ENCODE data around the gene TEF. TPM values are rescaled to one million over a fixed set of nuclear protein-coding genes. Genes with fewer than 3 reads are reported as not detected.

The TEF gene
- polyA plus RNA-seq, 1 of the 3 experiments (the other 2 are of a cell fraction) = 3.6 TPM

DNA sequence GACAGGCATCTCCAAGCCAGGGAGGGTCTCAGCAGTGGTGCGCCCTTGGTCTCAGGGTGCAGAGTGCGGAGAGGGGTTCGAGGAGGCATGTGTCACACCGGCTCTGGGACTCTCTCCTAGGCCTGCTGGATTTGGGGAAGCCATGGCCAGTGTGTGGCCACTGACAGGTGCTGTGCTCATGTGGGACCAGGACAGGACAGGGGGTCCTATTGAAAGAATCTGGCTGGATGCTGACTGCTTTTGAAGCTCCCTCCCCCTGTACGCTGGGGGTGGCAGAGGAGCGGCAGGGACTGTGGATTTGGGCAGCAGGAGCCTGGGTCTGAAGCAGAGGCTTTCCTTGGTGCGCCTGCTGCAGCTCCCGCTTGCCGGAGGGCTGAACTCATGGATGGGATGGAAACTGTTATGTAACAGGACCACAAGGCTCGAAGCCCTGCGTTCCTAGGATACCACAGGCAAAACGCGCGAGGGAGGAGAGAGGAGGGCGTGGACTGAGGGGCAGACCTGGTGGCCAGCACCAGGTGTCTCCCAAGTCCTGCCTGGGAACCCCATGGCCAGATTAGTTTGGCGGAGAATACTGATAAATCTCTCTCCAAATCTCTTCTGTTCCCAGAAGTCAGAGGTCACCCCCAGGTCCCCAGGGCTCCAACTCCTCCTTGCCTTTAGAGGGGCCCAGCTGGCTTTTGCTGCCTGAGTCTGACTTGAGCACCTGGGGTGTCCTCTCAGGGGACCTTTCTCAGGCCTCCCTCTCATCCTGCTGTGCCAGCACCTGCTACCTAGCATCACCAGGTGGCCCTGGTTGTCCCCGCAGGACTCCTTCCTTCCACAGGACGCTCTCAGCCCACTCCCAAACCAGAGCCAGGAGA is 13.8 kb upstream of the TEF start:
- no peak overlapping the region for H3K9ac ChIP-seq

GRCh38 chr22:41368543-41369423 is 13.0 kb upstream of the TEF start:
- H3K4me3 ChIP-seq (ENCODE audit: low read depth in 2 of 2, low read length in 1 of 2) = no peak overlapping the region
- ChIA-PET CTCF (interaction anchor here (1.3 to 1.9 kb wide), 2 partner anchors 33 to 34 kb away, joined by 3 to 6 read pairs; no protein-coding TSS in a partner anchor), POLR2A (no interaction called here)
- H3K27me3 ChIP-seq (ENCODE audit: insufficient read depth) = no peaks in the 10 kb centered on the region
- H3K9ac ChIP-seq = no peak overlapping the region
- H3K27ac ChIP-seq (ENCODE audit: low read depth in 2 of 2, low read length in 1 of 2) = no peak overlapping the region
- no peaks in the 10 kb centered on the region for H3K9me2 ChIP-seq
- no peaks in the 10 kb centered on the region for H3K79me2 ChIP-seq (ENCODE audit: insufficient read depth)
- WGBS (ENCODE audit: low lambda C conversion rate) = no CpG with 5 or more reads among the region's 19 CpGs
- no peaks in the 10 kb centered on the region for H4K20me1 ChIP-seq (ENCODE audit: insufficient read depth)
- no peak for TF ChIP-seq EP300 (IDR thresholded peaks at IDR 0.05; ENCODE audit: borderline replicate concordance in 1 of 2, low read depth in 1 of 2, low read length in 1 of 2)
- TF ChIP-seq ELF1 (IDR thresholded peaks at IDR 0.05) = no peak
- DNase-seq = no peak
- no peaks in the 10 kb centered on the region for H3K36me3 ChIP-seq (replicated peaks in 1 of 2; ENCODE audit: control insufficient read depth in 1 of 2, insufficient read depth in 2 of 2, low read length in 1 of 2)
- peaks cover 0 to 17% of the 10 kb centered on the region in 2 experiments; a peak in 1 of 4 replicates for H3K4me1 ChIP-seq (ENCODE audit: control insufficient read depth in 1 of 2, insufficient read depth in 2 of 2, low read depth in 1 of 2, low read length in 1 of 2)
- H3F3A ChIP-seq (replicated peaks; ENCODE audit: insufficient read depth) = no peaks in the 10 kb centered on the region
- no peaks in the 10 kb centered on the region for H3K9me3 ChIP-seq
- no peak overlapping the region for H2AFZ ChIP-seq (ENCODE audit: low read depth)
- H3K4me2 ChIP-seq = no peak overlapping the region

More for the DNA sequence above, 13.8 kb upstream of the TEF start:
- CTCF ChIA-PET = interaction anchor here (1.3 to 1.9 kb wide), 3 partner anchors 14 to 35 kb away, joined by 3 to 6 read pairs (median 5); partner anchors contain the start of gene TEF
- Histone ChIP-seq H3F3A (replicated peaks; ENCODE audit: insufficient read depth) (no peaks in the 10 kb centered on the region), H3K9me3 (no peaks in the 10 kb centered on the region), H3K36me3 (replicated peaks in 1 of 2; ENCODE audit: control insufficient read depth in 1 of 2, insufficient read depth in 2 of 2, low read length in 1 of 2) (no peaks in the 10 kb centered on the region), H3K79me2 (ENCODE audit: insufficient read depth) (no peaks in the 10 kb centered on the region), H3K27me3 (ENCODE audit: insufficient read depth) (no peaks in the 10 kb centered on the region), H3K9me2 (no peaks in the 10 kb centered on the region), H3K4me3 (ENCODE audit: low read depth in 2 of 2, low read length in 1 of 2) (no peak overlapping the region), H2AFZ (ENCODE audit: low read depth) (no peak overlapping the region), H4K20me1 (ENCODE audit: insufficient read depth) (no peaks in the 10 kb centered on the region), H3K4me1 (ENCODE audit: control insufficient read depth in 1 of 2, insufficient read depth in 2 of 2, low read depth in 1 of 2, low read length in 1 of 2) (peaks cover 0 to 17% of the 10 kb centered on the region in 2 experiments; a peak in 1 of 4 replicates), H3K27ac (ENCODE audit: low read depth in 2 of 2, low read length in 1 of 2) (peak overlapping the region in 1 of 2 experiments; percentile 43; a peak in 1 of 4 replicates), H3K4me2 (peak overlapping the region; percentile 71)
- POLR2A ChIA-PET = interaction anchor here (0.9 to 1.1 kb wide), 2 partner anchors 13 to 79 kb away, joined by 3 to 4 read pairs; no protein-coding TSS in a partner anchor
- 97% methylated on average over 5 of the region's 18 CpGs for WGBS (ENCODE audit: low lambda C conversion rate)
- no peak for TF ChIP-seq RAD21 (IDR thresholded peaks at IDR 0.05; ENCODE audit: low read length)
- 0 out of 2 replicates have a peak, but pooled peaks have one; percentile 4 for TF ChIP-seq CTCF (IDR thresholded peaks at IDR 0.05)
- TF ChIP-seq SIN3A (IDR thresholded peaks at IDR 0.05; ENCODE audit: borderline replicate concordance, low read depth, low read length) = no peak
- DNase-seq = no peak

DNA sequence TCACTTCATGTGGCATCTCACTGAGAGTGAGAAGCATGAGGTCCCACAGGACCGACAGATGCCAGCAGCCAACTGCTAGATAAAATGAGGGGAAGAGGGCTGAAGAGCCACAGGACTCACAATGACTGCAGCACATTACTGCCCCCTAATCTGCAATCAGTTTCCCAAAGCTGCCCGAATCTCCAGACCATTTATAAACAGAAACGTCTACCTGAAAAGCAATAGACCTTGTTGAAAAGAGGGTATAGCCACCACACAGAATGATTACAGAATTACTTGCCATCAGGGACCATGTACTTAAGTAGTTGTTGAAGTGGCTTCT is 12.4 kb upstream of the TEF start:
- Histone ChIP-seq H3K4me1 (ENCODE audit: control insufficient read depth in 1 of 2, insufficient read depth in 2 of 2, low read depth in 1 of 2, low read length in 1 of 2) (peaks cover 0 to 17% of the 10 kb centered on the region in 2 experiments; a peak in 1 of 4 replicates), H3K9ac (no peak overlapping the region), H3F3A (replicated peaks; ENCODE audit: insufficient read depth) (no peaks in the 10 kb centered on the region), H3K9me2 (no peaks in the 10 kb centered on the region), H3K27me3 (ENCODE audit: insufficient read depth) (no peaks in the 10 kb centered on the region), H3K4me3 (ENCODE audit: low read depth in 2 of 2, low read length in 1 of 2) (no peak overlapping the region), H3K9me3 (no peaks in the 10 kb centered on the region), H3K36me3 (replicated peaks in 1 of 2; ENCODE audit: control insufficient read depth in 1 of 2, insufficient read depth in 2 of 2, low read length in 1 of 2) (no peaks in the 10 kb centered on the region), H4K20me1 (ENCODE audit: insufficient read depth) (no peaks in the 10 kb centered on the region), H3K27ac (ENCODE audit: low read depth in 2 of 2, low read length in 1 of 2) (no peak overlapping the region), H3K4me2 (no peak overlapping the region), H2AFZ (ENCODE audit: low read depth) (no peak overlapping the region), H3K79me2 (ENCODE audit: insufficient read depth) (no peaks in the 10 kb centered on the region)
- WGBS (ENCODE audit: low lambda C conversion rate) = 71% methylated on average over 2 of the region's 3 CpGs
- no peak for DNase-seq
- CTCF ChIA-PET = no interaction called here
- POLR2A ChIA-PET = no interaction called here
- TF ChIP-seq RXRA (IDR thresholded peaks at IDR 0.05; ENCODE audit: borderline replicate concordance, low read depth) (no peak), TAF1 (IDR thresholded peaks at IDR 0.05; ENCODE audit: borderline replicate concordance, low read depth, low read length) (no peak), MXI1 (IDR thresholded peaks at IDR 0.05; ENCODE audit: low read depth, low read length) (no peak), GATA2 (CRISPR knock-in tag; IDR thresholded peaks at IDR 0.05) (no peak), PBX3 (IDR thresholded peaks at IDR 0.05) (no peak), POLR2AphosphoS5 (IDR thresholded peaks at IDR 0.05; ENCODE audit: low read depth, low read length) (no peak), ELF1 (IDR thresholded peaks at IDR 0.05) (no peak)
- TF ChIP-seq, protein P1, sequence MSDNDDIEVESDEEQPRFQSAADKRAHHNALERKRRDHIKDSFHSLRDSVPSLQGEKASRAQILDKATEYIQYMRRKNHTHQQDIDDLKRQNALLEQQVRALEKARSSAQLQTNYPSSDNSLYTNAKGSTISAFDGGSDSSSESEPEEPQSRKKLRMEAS (IDR thresholded peaks at IDR 0.05; ENCODE audit: low read depth) = no peak
- TF ChIP-seq, protein P2, sequence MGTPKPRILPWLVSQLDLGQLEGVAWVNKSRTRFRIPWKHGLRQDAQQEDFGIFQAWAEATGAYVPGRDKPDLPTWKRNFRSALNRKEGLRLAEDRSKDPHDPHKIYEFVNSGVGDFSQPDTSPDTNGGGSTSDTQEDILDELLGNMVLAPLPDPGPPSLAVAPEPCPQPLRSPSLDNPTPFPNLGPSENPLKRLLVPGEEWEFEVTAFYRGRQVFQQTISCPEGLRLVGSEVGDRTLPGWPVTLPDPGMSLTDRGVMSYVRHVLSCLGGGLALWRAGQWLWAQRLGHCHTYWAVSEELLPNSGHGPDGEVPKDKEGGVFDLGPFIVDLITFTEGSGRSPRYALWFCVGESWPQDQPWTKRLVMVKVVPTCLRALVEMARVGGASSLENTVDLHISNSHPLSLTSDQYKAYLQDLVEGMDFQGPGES (IDR thresholded peaks at IDR 0.05; ENCODE audit: low read depth, low read length) = no peak

Data from SK-N-SH (cell line).